ENCODE measurements around the gene DIPK1B. TPM values are rescaled to one million over a fixed set of nuclear protein-coding genes. Genes with fewer than 3 reads are reported as not detected.

Gene DIPK1B
- polyA plus RNA-seq, 12 donors: 8.7 to 20.5 (median 14.0) TPM; not detected in 1

- no peak for DNase-seq
Observed at GRCh38 chr9:136671646-136672430, 40.5 kb upstream of the DIPK1B start.

- DNase-seq: no peak
Observed at GRCh38 chr9:136672431-136673087, 39.8 kb upstream of the DIPK1B start.

GRCh38 chr9:136673088-136673974 lies 39.0 kb upstream of the DIPK1B start:
- DNase-seq: no peak

- no peak for DNase-seq
Observed at GRCh38 chr9:136673975-136674785, 38.2 kb upstream of the DIPK1B start.

GRCh38 chr9:136674786-136675349 lies 37.5 kb upstream of the DIPK1B start:
- DNase-seq: no peak

GRCh38 chr9:136675477-136676296 lies 36.7 kb upstream of the DIPK1B start:
- no peak for DNase-seq

- DNase-seq: no peak
Observed at GRCh38 chr9:136676297-136676794, 36.0 kb upstream of the DIPK1B start.

- no peak for DNase-seq
Observed at GRCh38 chr9:136676920-136677686, 35.3 kb upstream of the DIPK1B start.

GRCh38 chr9:136678034-136678433 lies 34.3 kb upstream of the DIPK1B start:
- DNase-seq: no peak

- DNase-seq: no peak
Observed at GRCh38 chr9:136678624-136679023, 33.7 kb upstream of the DIPK1B start.

GRCh38 chr9:136679431-136679941 lies 32.9 kb upstream of the DIPK1B start:
- DNase-seq: no peak

GRCh38 chr9:136681029-136681428 lies 31.3 kb upstream of the DIPK1B start:
- DNase-seq: no peak

- no peak for DNase-seq
Observed at GRCh38 chr9:136681945-136682699, 30.2 kb upstream of the DIPK1B start.

- no peak for DNase-seq
Observed at GRCh38 chr9:136682710-136683109, 29.7 kb upstream of the DIPK1B start.

GRCh38 chr9:136683173-136683745 lies 29.1 kb upstream of the DIPK1B start:
- no peak for DNase-seq

GRCh38 chr9:136683755-136684154 lies 28.6 kb upstream of the DIPK1B start:
- DNase-seq: no peak

- no peak for DNase-seq
Observed at GRCh38 chr9:136684339-136684738, 28.0 kb upstream of the DIPK1B start.

- DNase-seq: no peak
Observed at GRCh38 chr9:136684799-136685198, 27.6 kb upstream of the DIPK1B start.
